ENCODE data around the gene TEX48.
A peak's percentile ranks its signal among the peaks of the same experiment; 100 is the strongest.

The TEX48 gene

GRCh38 chr9:114693248-114693855 lies 11.4 kb upstream of the TEX48 start:
- no peak for DNase-seq

DNA sequence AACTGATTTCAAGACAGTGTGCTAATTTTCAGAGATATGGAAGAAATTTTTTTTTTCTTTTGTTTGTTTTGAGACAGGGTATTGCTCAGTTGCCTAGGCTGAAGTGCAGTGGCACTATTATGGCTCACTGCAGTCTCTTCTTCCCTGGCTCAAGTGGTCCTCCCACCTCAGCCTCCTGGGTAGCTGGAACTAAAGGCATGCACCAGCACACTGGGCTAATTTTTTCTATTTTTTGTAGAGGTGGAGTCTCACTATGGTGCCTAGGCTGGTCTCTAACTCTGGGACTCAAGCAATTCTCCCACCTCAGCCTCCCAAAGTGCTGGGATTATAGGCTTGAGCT lies 9.9 kb upstream of the TEX48 start:
- DNase-seq: no peak

- DNase-seq: peak; percentile 19
These were observed 9.3 kb upstream of the TEX48 start for GRCh38 chr9:114691046-114691955.

DNA sequence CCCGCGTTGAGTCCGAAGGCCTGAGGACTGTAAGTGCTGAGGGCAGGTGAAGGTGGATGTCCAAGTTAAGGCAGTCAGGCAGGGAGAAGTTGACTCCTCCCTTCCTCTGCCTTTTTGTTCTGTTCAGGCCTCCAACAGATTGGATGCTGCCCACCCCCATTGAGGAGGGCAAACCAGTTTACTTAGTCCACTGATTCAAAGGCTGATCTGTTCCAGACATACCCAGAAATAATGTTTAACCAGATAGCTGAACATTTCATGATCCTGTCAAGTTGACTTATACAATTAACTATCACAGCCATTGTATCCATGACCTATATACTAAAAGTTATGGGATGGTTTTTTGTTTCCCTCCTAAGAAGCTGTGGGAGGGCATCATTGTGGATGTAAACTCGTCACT lies 8.3 kb upstream of the TEX48 start:
- DNase-seq: no peak

DNA sequence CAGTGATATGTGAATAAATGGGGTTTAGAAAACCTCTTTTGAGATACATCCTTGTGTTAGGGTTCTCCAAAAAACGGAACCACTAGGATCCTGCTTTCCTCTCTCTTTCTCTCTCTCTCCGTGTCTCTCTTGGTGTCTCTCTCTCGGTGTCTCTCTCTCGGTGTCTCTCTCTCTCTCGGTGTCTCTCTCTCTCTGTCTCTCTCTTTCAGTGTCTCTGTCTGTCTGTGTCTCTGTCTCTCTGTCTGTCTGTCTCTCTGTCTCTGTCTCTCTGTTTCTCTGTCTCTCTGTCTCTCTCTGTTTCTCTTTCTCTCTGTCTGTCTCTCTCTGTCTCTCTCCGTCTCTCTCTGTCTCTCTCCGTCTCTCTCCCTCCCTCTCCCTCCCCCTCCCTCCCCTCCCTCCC lies 7.8 kb upstream of the TEX48 start:
- DNase-seq: no peak

GRCh38 chr9:114688909-114689610 lies 7.1 kb upstream of the TEX48 start:
- no peak for DNase-seq

- peak; percentile 68 for DNase-seq
These were observed 6.4 kb upstream of the TEX48 start for GRCh38 chr9:114688379-114688778.

GRCh38 chr9:114687034-114687433 lies 5.0 kb upstream of the TEX48 start:
- DNase-seq: no peak

GRCh38 chr9:114685951-114686350 lies 4.0 kb upstream of the TEX48 start:
- DNase-seq: no peak

GRCh38 chr9:114684036-114684435 lies 2.0 kb upstream of the TEX48 start:
- DNase-seq: no peak

GRCh38 chr9:114682846-114683245 lies 854 bp upstream of the TEX48 start:
- DNase-seq: no peak

DNA sequence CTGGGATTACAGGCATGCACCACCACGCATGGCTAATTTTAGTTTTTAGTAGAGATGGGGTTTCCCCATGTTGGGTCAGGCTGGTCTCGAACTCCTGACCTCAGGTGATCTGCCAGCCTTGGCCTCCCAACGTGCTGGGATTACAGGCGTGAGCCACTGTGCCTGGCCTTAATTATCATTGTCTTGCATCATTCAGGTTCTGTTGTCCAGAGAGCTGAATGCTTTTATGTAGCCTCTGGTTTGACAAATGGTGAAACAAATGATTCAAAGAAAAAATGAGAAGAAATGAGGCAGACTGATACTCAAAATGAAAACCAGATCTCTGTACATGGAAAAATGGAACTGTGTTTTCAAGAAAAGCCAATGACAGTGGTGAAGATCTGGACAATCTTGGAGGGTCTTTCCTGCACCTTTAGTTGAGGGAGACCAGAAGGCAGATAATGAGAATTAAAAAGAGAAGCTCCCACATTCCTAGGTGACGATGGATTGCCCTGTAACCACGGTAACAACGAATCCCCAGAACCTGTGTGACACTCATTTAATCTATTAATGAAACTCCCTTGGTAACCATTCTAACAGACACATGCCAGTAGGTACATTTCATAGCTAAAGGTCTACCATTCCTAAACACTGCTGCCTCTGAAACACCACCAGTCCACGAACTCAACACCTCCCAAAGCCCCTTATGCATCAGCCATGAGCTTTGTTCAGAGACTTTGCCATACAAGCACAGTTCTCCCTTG lies 1.6 kb downstream of the TEX48 start:
- DNase-seq: no peak

- no peak for DNase-seq
These were observed 3.2 kb downstream of the TEX48 start for GRCh38 chr9:114678795-114679194.

GRCh38 chr9:114678130-114678529 lies 3.9 kb downstream of the TEX48 start:
- no peak for DNase-seq

DNA sequence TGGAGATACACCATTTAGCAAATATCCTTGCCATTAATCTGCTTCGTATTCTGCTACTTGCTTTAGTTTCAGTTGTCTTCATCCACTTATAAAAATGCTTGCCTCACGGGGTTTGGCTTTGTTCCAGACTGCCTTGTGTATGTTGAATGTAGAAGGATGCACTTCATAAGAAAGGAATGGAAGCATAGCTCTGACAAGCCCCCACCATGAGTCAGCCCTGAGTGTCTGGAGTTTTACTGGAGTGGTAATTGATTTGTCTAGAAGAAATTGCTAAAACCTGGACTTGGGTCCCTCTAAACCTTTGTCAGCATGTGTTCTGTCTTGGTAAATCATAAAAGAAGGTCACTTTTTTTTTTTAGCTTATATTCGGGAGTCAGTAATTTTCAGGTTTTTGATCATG lies 4.6 kb downstream of the TEX48 start:
- DNase-seq: peak; percentile 92

GRCh38 chr9:114676901-114677300 lies 5.1 kb downstream of the TEX48 start:
- DNase-seq: peak; percentile 59

GRCh38 chr9:114674798-114675540 lies 7.0 kb downstream of the TEX48 start:
- no peak for DNase-seq

DNA sequence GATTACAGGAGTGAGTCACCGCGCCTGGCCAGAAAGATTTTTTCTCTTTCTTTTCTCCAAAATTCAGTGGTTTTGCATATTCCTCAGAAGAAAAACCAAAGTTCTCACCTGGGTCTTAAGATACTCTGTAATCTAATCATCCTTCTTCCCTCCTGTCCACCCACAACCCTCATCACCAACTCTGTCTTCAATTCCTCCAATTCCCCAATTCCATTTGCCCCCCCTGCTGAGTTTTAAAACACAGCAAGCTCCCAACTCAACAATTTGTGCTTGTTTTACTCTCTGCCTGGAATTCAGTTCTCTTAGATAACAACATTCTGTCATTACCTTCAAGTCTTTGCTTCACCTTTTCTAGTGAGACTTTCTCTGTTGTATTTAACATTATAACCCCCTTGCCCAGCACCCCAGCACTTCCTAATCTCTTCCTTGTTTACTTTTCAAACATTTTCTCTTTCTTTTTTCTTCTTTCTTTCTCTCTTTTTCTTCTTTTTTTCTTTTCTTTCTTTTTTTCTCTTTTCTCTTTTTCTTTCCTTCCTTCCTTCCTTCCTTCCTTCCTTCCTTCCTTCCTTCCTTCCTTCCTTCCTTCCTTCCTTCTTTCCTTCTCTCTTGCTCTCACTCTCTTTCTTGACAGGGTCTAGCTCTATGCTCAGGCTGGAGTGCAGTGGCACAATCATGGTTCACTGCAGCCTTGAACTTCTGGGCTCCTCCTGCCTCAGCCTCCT lies 7.8 kb downstream of the TEX48 start:
- DNase-seq: no peak

DNA sequence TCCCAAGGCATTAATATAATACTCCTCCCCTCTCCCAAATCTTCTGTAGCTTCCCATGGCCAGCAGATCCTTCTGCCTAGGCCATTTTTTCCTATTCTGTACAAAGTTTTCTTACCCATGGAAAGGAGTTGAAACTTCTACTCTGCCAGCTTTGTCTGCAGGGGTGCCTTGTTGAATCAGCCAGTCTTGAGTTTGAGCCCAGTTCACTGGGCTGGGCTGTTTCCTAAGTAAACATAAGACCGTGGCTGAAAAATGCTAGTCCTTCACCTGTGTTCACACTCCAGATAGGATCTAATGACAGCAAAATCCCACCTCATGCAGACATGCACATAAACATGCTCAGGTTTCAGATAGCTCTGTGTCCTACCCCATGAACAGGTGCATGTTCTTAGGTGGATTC lies 10.4 kb downstream of the TEX48 start:
- DNase-seq: no peak

DNA sequence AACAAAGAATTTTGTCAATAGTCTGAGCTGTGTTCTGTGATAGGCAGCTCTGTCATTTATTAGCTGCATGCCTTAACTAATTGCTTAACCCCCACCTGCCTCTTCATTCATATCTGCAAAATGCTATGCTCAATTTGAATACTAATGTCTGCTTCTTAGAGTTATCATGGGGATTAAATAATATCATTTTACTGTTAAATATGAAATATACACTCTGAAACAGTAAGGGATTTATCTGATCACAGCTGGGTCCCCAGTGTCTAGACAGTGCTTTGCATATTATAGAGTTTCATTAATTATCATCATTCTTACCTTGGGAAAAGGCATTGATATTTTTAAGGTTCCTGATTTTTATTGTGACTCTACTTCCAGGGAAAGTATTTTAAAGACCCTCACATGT lies 12.0 kb downstream of the TEX48 start:
- DNase-seq: no peak

- no peak for DNase-seq
These were observed 13.8 kb downstream of the TEX48 start for GRCh38 chr9:114668146-114668545.

- no peak for DNase-seq
These were observed 15.1 kb downstream of the TEX48 start for GRCh38 chr9:114666851-114667250.
